ENCODE results near the gene SMIM44.

The SMIM44 gene

DNA sequence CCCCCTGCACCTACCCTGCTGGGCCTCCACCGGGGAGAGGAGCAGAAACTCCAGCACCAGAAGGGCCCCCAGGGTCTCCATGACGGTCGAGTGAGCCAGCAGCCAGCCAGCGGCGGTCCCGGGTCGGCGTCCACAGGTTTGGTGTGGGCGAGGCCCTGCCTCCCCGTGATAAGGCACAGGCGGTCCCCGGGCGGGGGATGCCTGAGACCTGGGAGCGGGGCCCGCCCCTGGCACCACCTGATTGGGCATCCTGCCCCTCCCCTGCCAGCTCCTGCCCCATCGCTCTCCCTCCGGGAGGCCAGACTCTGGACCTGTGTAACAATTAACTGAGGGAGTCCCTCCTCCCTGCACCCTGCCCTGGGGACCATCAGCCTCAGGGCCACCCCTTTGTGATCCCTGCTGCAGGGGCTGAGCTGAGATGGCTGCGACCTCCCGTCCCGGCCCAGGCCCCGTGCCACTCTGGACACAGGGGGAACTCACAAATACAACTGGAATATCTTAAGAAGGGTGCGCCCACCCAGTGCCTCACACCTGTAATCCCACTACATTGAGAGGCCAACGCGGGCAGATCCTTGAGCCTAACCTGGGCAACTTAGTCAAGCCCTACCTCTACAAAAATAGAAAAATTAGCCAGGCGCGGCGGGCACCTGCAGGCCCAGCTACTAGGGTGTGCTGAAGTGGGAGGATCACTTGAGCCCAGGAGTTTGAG is 2.7 kb downstream of the SMIM44 start, which contains the start of gene SMIM24:
Gene SMIM24, minus strand, starts transcription at position 143 of the 709 bp plus-strand sequence. Its CDS starts 62 bp downstream, at position 81.
- Histone ChIP-seq H3K4me2 (ENCODE audit: low read length) (peak within 1 kb of the TSS; percentile 60), H3K27ac (ENCODE audit: low read depth, low read length, poor library complexity, severe bottlenecking) (peak within 1 kb of the TSS; percentile 85), H3K9ac (ENCODE audit: low read length) (peak within 1 kb of the TSS; percentile 53), H3F3A (ENCODE audit: insufficient read depth, low read length) (no peaks in the 10 kb centered on the region), H3K9me2 (ENCODE audit: low read depth, low read length) (no peaks in the 10 kb centered on the region), H3K36me3 (ENCODE audit: insufficient read depth, low read length) (no peaks in the 10 kb centered on the region), H2AFZ (ENCODE audit: low read length) (no peak within 1 kb of the TSS), H3K4me3 (ENCODE audit: low read depth, low read length, poor library complexity, severe bottlenecking) (peak within 1 kb of the TSS; percentile 40), H4K20me1 (ENCODE audit: insufficient read depth, low read length) (no peaks in the 10 kb centered on the region), H3K4me1 (ENCODE audit: insufficient read depth, low read length, severe bottlenecking) (peaks cover 28% of the 10 kb centered on the region), H3K27me3 (ENCODE audit: insufficient read depth, low read length) (no peaks in the 10 kb centered on the region), H3K9me3 (ENCODE audit: low read length) (no peaks in the 10 kb centered on the region), H3K79me2 (ENCODE audit: insufficient read depth, low read length) (no peaks in the 10 kb centered on the region)
- TF ChIP-seq EZH2 (IDR thresholded peaks at IDR 0.05; ENCODE audit: borderline replicate concordance, low read length), result no peak
- TF ChIP-seq, protein P1, sequence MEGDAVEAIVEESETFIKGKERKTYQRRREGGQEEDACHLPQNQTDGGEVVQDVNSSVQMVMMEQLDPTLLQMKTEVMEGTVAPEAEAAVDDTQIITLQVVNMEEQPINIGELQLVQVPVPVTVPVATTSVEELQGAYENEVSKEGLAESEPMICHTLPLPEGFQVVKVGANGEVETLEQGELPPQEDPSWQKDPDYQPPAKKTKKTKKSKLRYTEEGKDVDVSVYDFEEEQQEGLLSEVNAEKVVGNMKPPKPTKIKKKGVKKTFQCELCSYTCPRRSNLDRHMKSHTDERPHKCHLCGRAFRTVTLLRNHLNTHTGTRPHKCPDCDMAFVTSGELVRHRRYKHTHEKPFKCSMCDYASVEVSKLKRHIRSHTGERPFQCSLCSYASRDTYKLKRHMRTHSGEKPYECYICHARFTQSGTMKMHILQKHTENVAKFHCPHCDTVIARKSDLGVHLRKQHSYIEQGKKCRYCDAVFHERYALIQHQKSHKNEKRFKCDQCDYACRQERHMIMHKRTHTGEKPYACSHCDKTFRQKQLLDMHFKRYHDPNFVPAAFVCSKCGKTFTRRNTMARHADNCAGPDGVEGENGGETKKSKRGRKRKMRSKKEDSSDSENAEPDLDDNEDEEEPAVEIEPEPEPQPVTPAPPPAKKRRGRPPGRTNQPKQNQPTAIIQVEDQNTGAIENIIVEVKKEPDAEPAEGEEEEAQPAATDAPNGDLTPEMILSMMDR (IDR thresholded peaks at IDR 0.05; ENCODE audit: low read length), result no peak

DNA sequence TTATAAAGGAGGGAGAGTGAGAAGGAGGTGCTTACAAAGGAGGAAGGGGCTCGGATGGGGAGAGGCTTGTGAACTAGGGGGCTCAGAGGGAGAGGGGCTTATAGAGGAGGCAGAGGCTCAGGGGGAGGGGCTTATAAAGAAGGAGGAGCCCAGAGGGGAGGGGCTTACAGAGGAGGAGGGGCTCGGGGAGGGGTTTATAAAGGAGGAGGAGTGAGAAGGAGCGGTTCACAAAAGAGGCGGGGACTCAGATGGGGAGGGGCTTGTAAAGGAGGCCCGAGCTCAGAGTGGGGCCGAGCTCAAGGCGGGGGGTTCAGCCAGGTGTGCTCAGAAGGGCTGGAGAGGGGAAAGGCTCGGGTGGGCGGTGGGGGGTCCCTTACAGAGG is 3.4 kb downstream of the SMIM44 start:
- Histone ChIP-seq H3K4me2 (ENCODE audit: low read length) (peak overlapping the region; percentile 60), H2AFZ (ENCODE audit: low read length) (no peak overlapping the region), H3K9me2 (ENCODE audit: low read depth, low read length) (no peaks in the 10 kb centered on the region), H3K36me3 (ENCODE audit: insufficient read depth, low read length) (no peaks in the 10 kb centered on the region), H3K4me1 (ENCODE audit: insufficient read depth, low read length, severe bottlenecking) (peaks cover 28% of the 10 kb centered on the region), H3F3A (ENCODE audit: insufficient read depth, low read length) (no peaks in the 10 kb centered on the region), H3K27ac (ENCODE audit: low read depth, low read length, poor library complexity, severe bottlenecking) (peak overlapping the region; percentile 85), H3K27me3 (ENCODE audit: insufficient read depth, low read length) (no peaks in the 10 kb centered on the region), H3K9ac (ENCODE audit: low read length) (no peak overlapping the region), H3K4me3 (ENCODE audit: low read depth, low read length, poor library complexity, severe bottlenecking) (peak overlapping the region; percentile 40), H3K9me3 (ENCODE audit: low read length) (no peaks in the 10 kb centered on the region), H4K20me1 (ENCODE audit: insufficient read depth, low read length) (no peaks in the 10 kb centered on the region), H3K79me2 (ENCODE audit: insufficient read depth, low read length) (no peaks in the 10 kb centered on the region)
- TF ChIP-seq EZH2 (IDR thresholded peaks at IDR 0.05; ENCODE audit: borderline replicate concordance, low read length), result no peak
- TF ChIP-seq, protein P1 (IDR thresholded peaks at IDR 0.05; ENCODE audit: low read length), result no peak

DNA sequence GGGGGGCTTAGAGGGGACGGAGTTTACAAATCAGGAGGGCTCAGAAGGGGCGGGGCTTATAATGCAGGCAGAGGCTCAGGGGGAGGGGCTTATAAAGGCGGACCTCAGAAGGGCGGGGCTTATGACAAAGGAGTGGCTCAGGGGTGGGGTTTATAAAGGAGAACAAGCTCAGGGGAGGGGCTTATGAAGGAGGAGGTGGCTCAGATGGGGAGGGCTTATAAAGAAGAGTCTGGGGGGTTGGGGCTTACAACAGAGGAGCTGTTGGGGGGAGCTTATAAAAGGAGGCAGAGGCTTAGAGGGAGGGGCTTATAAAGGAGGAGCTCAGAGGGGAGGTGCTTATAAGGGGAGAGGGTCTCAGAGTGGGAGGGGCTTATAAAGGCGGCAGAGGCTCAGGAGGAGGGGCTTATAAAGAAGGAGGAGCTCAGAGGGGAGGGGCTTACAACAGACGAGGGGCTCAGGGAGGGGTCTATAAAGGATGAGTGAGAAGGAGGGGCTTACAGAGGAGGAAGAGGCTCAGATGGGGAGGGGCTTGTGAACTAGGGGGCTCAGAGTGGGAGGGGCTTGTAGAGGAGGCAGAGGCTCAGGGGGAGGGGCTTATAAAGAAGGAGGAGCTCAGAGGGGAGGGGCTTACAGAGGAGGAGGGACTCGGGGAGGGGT is 3.9 kb downstream of the SMIM44 start:
- H3K27ac ChIP-seq (ENCODE audit: low read depth, low read length, poor library complexity, severe bottlenecking), result no peak overlapping the region
- H2AFZ ChIP-seq (ENCODE audit: low read length), result no peak overlapping the region
- 0 out of 2 replicates have a peak overlapping the region, but pooled peaks have one; percentile 21 for H3K4me2 ChIP-seq (ENCODE audit: low read length)

More for the DNA sequence above, 3.9 kb downstream of the SMIM44 start:
- H3K9me3 ChIP-seq (ENCODE audit: low read length), result no peaks in the 10 kb centered on the region
- H4K20me1 ChIP-seq (ENCODE audit: insufficient read depth, low read length), result no peaks in the 10 kb centered on the region
- H3F3A ChIP-seq (ENCODE audit: insufficient read depth, low read length), result no peaks in the 10 kb centered on the region
- no peaks in the 10 kb centered on the region for H3K36me3 ChIP-seq (ENCODE audit: insufficient read depth, low read length)
- no peak overlapping the region for H3K9ac ChIP-seq (ENCODE audit: low read length)
- no peak for TF ChIP-seq EZH2 (IDR thresholded peaks at IDR 0.05; ENCODE audit: borderline replicate concordance, low read length)
- H3K4me3 ChIP-seq (ENCODE audit: low read depth, low read length, poor library complexity, severe bottlenecking), result no peak overlapping the region
- no peaks in the 10 kb centered on the region for H3K27me3 ChIP-seq (ENCODE audit: insufficient read depth, low read length)
- no peaks in the 10 kb centered on the region for H3K79me2 ChIP-seq (ENCODE audit: insufficient read depth, low read length)
- peaks cover 28% of the 10 kb centered on the region for H3K4me1 ChIP-seq (ENCODE audit: insufficient read depth, low read length, severe bottlenecking)
- H3K9me2 ChIP-seq (ENCODE audit: low read depth, low read length), result no peaks in the 10 kb centered on the region

All from OCI-LY1 (cell line).